ENCODE measurements around the gene SLC35F3.
A peak's percentile ranks its signal among the peaks of the same experiment; 100 is the strongest.
"Not testable (repeated sequence)": the region's sequence is repeated elsewhere in the genome, so short reads cannot be mapped to it uniquely, and the experiment has no call there.

The SLC35F3 gene

GRCh38 chr1:234143681-234144080, 239.2 kb downstream of the SLC35F3 start:
- DNase-seq (ENCODE audit: low spot score in 2 of 2): no peak
- Histone ChIP-seq H3K9me3 (no peaks in the 10 kb centered on the region), H3K4me1 (no peaks in the 10 kb centered on the region), H3K27me3 (ENCODE audit: low read depth) (peaks cover 10% of the 10 kb centered on the region), H3K36me3 (replicated peaks) (no peaks in the 10 kb centered on the region), H3K4me3 (no peak overlapping the region)
- in situ Hi-C loops (cut with MboI; ENCODE audit: low sequenced_read_pairs): no loop called here

GRCh38 chr1:234144901-234145300, 240.4 kb downstream of the SLC35F3 start:
- in situ Hi-C loops (cut with MboI; ENCODE audit: low sequenced_read_pairs): no loop called here
- no peak for DNase-seq (ENCODE audit: low spot score in 2 of 2)
- no peaks in the 10 kb centered on the region for H3K4me1 ChIP-seq
- no peaks in the 10 kb centered on the region for H3K9me3 ChIP-seq
- no peaks in the 10 kb centered on the region for H3K36me3 ChIP-seq (replicated peaks)
- H3K4me3 ChIP-seq: no peak overlapping the region
- H3K27me3 ChIP-seq (ENCODE audit: low read depth): peaks cover 10% of the 10 kb centered on the region

- H3K36me3 ChIP-seq (replicated peaks): no peaks in the 10 kb centered on the region
- in situ Hi-C loops (cut with MboI; ENCODE audit: low sequenced_read_pairs): no loop called here
- H3K27me3 ChIP-seq (ENCODE audit: low read depth): peaks cover 10% of the 10 kb centered on the region
- no peaks in the 10 kb centered on the region for H3K9me3 ChIP-seq
- no peak for DNase-seq (ENCODE audit: low spot score in 2 of 2)
- no peak overlapping the region for H3K4me3 ChIP-seq
- no peaks in the 10 kb centered on the region for H3K4me1 ChIP-seq
These were observed 243.9 kb downstream of the SLC35F3 start for GRCh38 chr1:234148350-234148749.

- Histone ChIP-seq H3K36me3 (replicated peaks) (no peaks in the 10 kb centered on the region), H3K27me3 (ENCODE audit: low read depth) (peaks cover 7% of the 10 kb centered on the region), H3K4me1 (no peaks in the 10 kb centered on the region), H3K9me3 (no peaks in the 10 kb centered on the region), H3K4me3 (no peak overlapping the region)
- no peak for DNase-seq (ENCODE audit: low spot score in 2 of 2)
- in situ Hi-C loops (cut with MboI; ENCODE audit: low sequenced_read_pairs): no loop called here
These were observed 244.3 kb downstream of the SLC35F3 start for GRCh38 chr1:234148816-234149215.

- in situ Hi-C loops (cut with MboI; ENCODE audit: low sequenced_read_pairs): no loop called here
- H3K9me3 ChIP-seq: no peaks in the 10 kb centered on the region
These were observed 244.7 kb downstream of the SLC35F3 start for GRCh38 chr1:234149217-234149616.

GRCh38 chr1:234150892-234151291, 246.4 kb downstream of the SLC35F3 start:
- no peaks in the 10 kb centered on the region for H3K4me1 ChIP-seq
- DNase-seq (ENCODE audit: low spot score in 2 of 2): no peak
- in situ Hi-C loops (cut with MboI; ENCODE audit: low sequenced_read_pairs): no loop called here

More at GRCh38 chr1:234149217-234149616, 244.7 kb downstream of the SLC35F3 start:
- no peaks in the 10 kb centered on the region for H3K36me3 ChIP-seq (replicated peaks)
- H3K4me3 ChIP-seq: no peak overlapping the region
- H3K27me3 ChIP-seq (ENCODE audit: low read depth): peaks cover 6% of the 10 kb centered on the region
- no peak for DNase-seq (ENCODE audit: low spot score in 2 of 2)
- H3K4me1 ChIP-seq: no peaks in the 10 kb centered on the region

GRCh38 chr1:234152344-234152743, 247.9 kb downstream of the SLC35F3 start:
- H3K36me3 ChIP-seq (replicated peaks); H3K4me1 ChIP-seq; H3K4me3 ChIP-seq; DNase-seq (ENCODE audit: low spot score in 2 of 2); H3K27me3 ChIP-seq (ENCODE audit: low read depth); in situ Hi-C loops (cut with MboI; ENCODE audit: low sequenced_read_pairs); H3K9me3 ChIP-seq: not testable (repeated sequence)

More at GRCh38 chr1:234150892-234151291, 246.4 kb downstream of the SLC35F3 start:
- Histone ChIP-seq H3K36me3 (replicated peaks) (no peaks in the 10 kb centered on the region), H3K4me3 (no peak overlapping the region), H3K27me3 (ENCODE audit: low read depth) (no peaks in the 10 kb centered on the region), H3K9me3 (no peaks in the 10 kb centered on the region)

- H3K9me3 ChIP-seq: no peaks in the 10 kb centered on the region
- no peaks in the 10 kb centered on the region for H3K36me3 ChIP-seq (replicated peaks)
- H3K4me1 ChIP-seq: no peaks in the 10 kb centered on the region
- H3K27me3 ChIP-seq (ENCODE audit: low read depth): no peaks in the 10 kb centered on the region
- peak; percentile 58 to 68 for DNase-seq (ENCODE audit: low spot score in 2 of 2)
- in situ Hi-C loops (cut with MboI; ENCODE audit: low sequenced_read_pairs): no loop called here
- no peak overlapping the region for H3K4me3 ChIP-seq
These were observed 250.1 kb downstream of the SLC35F3 start for GRCh38 chr1:234154320-234155251.

GRCh38 chr1:234162661-234163060, 258.2 kb downstream of the SLC35F3 start:
- in situ Hi-C loops (cut with MboI; ENCODE audit: low sequenced_read_pairs): no loop called here
- no peaks in the 10 kb centered on the region for H3K36me3 ChIP-seq (replicated peaks)
- DNase-seq (ENCODE audit: low spot score in 2 of 2): no peak

GRCh38 chr1:234163267-234163919, 258.9 kb downstream of the SLC35F3 start:
- H3K9me3 ChIP-seq: no peaks in the 10 kb centered on the region
- no peaks in the 10 kb centered on the region for H3K36me3 ChIP-seq (replicated peaks)
- H3K4me3 ChIP-seq: no peak overlapping the region
- H3K4me1 ChIP-seq: no peaks in the 10 kb centered on the region
- DNase-seq (ENCODE audit: low spot score in 2 of 2): no peak
- no peaks in the 10 kb centered on the region for H3K27me3 ChIP-seq (ENCODE audit: low read depth)
- in situ Hi-C loops (cut with MboI; ENCODE audit: low sequenced_read_pairs): no loop called here

More at GRCh38 chr1:234162661-234163060, 258.2 kb downstream of the SLC35F3 start:
- Histone ChIP-seq H3K9me3 (no peaks in the 10 kb centered on the region), H3K4me3 (no peak overlapping the region), H3K27me3 (ENCODE audit: low read depth) (no peaks in the 10 kb centered on the region), H3K4me1 (no peaks in the 10 kb centered on the region)

GRCh38 chr1:234164098-234164709, 259.7 kb downstream of the SLC35F3 start:
- in situ Hi-C loops (cut with MboI; ENCODE audit: low sequenced_read_pairs): no loop called here
- DNase-seq (ENCODE audit: low spot score in 2 of 2): no peak

GRCh38 chr1:234168061-234168724, 263.7 kb downstream of the SLC35F3 start:
- H3K36me3 ChIP-seq (replicated peaks): no peaks in the 10 kb centered on the region
- no peaks in the 10 kb centered on the region for H3K9me3 ChIP-seq
- no peak overlapping the region for H3K4me3 ChIP-seq
- no peaks in the 10 kb centered on the region for H3K4me1 ChIP-seq
- H3K27me3 ChIP-seq (ENCODE audit: low read depth): no peaks in the 10 kb centered on the region
- in situ Hi-C loops (cut with MboI; ENCODE audit: low sequenced_read_pairs): no loop called here
- no peak for DNase-seq (ENCODE audit: low spot score in 2 of 2)

More at GRCh38 chr1:234164098-234164709, 259.7 kb downstream of the SLC35F3 start:
- H3K4me3 ChIP-seq: no peak overlapping the region
- H3K36me3 ChIP-seq (replicated peaks): no peaks in the 10 kb centered on the region
- no peaks in the 10 kb centered on the region for H3K4me1 ChIP-seq
- no peaks in the 10 kb centered on the region for H3K27me3 ChIP-seq (ENCODE audit: low read depth)
- H3K9me3 ChIP-seq: no peaks in the 10 kb centered on the region

- in situ Hi-C loops (cut with MboI; ENCODE audit: low sequenced_read_pairs): no loop called here
- no peak for DNase-seq (ENCODE audit: low spot score in 2 of 2)
- Histone ChIP-seq H3K9me3 (no peaks in the 10 kb centered on the region), H3K36me3 (replicated peaks) (no peaks in the 10 kb centered on the region), H3K4me3 (no peak overlapping the region), H3K4me1 (no peaks in the 10 kb centered on the region), H3K27me3 (ENCODE audit: low read depth) (no peaks in the 10 kb centered on the region)
These were observed 264.8 kb downstream of the SLC35F3 start for GRCh38 chr1:234169161-234169849.
